Measurements from ENCODE around the gene COL5A1.

Gene COL5A1

GRCh38 chr9:134858051-134858841 is 216.6 kb downstream of the COL5A1 start:
- TF ChIP-seq, protein P1, sequence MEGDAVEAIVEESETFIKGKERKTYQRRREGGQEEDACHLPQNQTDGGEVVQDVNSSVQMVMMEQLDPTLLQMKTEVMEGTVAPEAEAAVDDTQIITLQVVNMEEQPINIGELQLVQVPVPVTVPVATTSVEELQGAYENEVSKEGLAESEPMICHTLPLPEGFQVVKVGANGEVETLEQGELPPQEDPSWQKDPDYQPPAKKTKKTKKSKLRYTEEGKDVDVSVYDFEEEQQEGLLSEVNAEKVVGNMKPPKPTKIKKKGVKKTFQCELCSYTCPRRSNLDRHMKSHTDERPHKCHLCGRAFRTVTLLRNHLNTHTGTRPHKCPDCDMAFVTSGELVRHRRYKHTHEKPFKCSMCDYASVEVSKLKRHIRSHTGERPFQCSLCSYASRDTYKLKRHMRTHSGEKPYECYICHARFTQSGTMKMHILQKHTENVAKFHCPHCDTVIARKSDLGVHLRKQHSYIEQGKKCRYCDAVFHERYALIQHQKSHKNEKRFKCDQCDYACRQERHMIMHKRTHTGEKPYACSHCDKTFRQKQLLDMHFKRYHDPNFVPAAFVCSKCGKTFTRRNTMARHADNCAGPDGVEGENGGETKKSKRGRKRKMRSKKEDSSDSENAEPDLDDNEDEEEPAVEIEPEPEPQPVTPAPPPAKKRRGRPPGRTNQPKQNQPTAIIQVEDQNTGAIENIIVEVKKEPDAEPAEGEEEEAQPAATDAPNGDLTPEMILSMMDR (conservative IDR thresholded peaks at IDR 0.05; ENCODE audit: control insufficient read depth, insufficient read depth, low read depth, low read length), result peak; percentile 32
- DNase-seq (ENCODE audit: low read depth), result peak; percentile 41
- no peak overlapping the region for H3K4me3 ChIP-seq (ENCODE audit: control insufficient read depth, low read depth, low read length)

- TF ChIP-seq, protein P1 (conservative IDR thresholded peaks at IDR 0.05; ENCODE audit: control insufficient read depth, insufficient read depth, low read depth, low read length), result no peak
- no peak for DNase-seq (ENCODE audit: low read depth)
- H3K4me3 ChIP-seq (ENCODE audit: control insufficient read depth, low read depth, low read length), result no peak overlapping the region
Measured at GRCh38 chr9:134860510-134860909, 218.9 kb downstream of the COL5A1 start.

- no peak for DNase-seq (ENCODE audit: low read depth)
- no peak overlapping the region for H3K4me3 ChIP-seq (ENCODE audit: control insufficient read depth, low read depth, low read length)
- TF ChIP-seq, protein P1 (conservative IDR thresholded peaks at IDR 0.05; ENCODE audit: control insufficient read depth, insufficient read depth, low read depth, low read length), result no peak
Measured at GRCh38 chr9:134861595-134862334, 220.2 kb downstream of the COL5A1 start.

GRCh38 chr9:134863306-134863902 is 221.8 kb downstream of the COL5A1 start:
- TF ChIP-seq, protein P1 (conservative IDR thresholded peaks at IDR 0.05; ENCODE audit: control insufficient read depth, insufficient read depth, low read depth, low read length), result no peak
- no peak for DNase-seq (ENCODE audit: low read depth)
- H3K4me3 ChIP-seq (ENCODE audit: control insufficient read depth, low read depth, low read length), result no peak overlapping the region

- no peak overlapping the region for H3K4me3 ChIP-seq (ENCODE audit: control insufficient read depth, low read depth, low read length)
- TF ChIP-seq, protein P1 (conservative IDR thresholded peaks at IDR 0.05; ENCODE audit: control insufficient read depth, insufficient read depth, low read depth, low read length), result no peak
- DNase-seq (ENCODE audit: low read depth), result peak; percentile 33
Measured at GRCh38 chr9:134863941-134864820, 222.6 kb downstream of the COL5A1 start.

GRCh38 chr9:134864821-134865190 is 223.2 kb downstream of the COL5A1 start:
- no peak overlapping the region for H3K4me3 ChIP-seq (ENCODE audit: control insufficient read depth, low read depth, low read length)
- DNase-seq (ENCODE audit: low read depth), result no peak
- TF ChIP-seq, protein P1 (conservative IDR thresholded peaks at IDR 0.05; ENCODE audit: control insufficient read depth, insufficient read depth, low read depth, low read length), result no peak
